COLO668 (cell line): Measurements from ENCODE around the gene XAGE1A.
"Not testable (repeated sequence)": the region's sequence is repeated elsewhere in the genome, so short reads cannot be mapped to it uniquely, and the experiment has no call there.

Experiments used
- DNase-seq: peaks from one replicate; lab custom pipeline; 2025; ENCODE audit not compliant: unreplicated experiment; lab: John Stamatoyannopoulos, UW

The XAGE1A gene

GRCh38 chrX:52495545-52496418, at the start of gene XAGE1A:
Gene XAGE1A, plus strand, starts transcription at chrX:52495808. Its CDS starts 1,554 bp downstream, at chrX:52497362.
- DNase-seq, result not testable (repeated sequence)

GRCh38 chrX:52452031-52452430, 43.6 kb upstream of the XAGE1A start:
- not testable (repeated sequence) for DNase-seq

- not testable (repeated sequence) for DNase-seq
These were observed 24.3 kb upstream of the XAGE1A start for GRCh38 chrX:52471301-52471700.

- not testable (repeated sequence) for DNase-seq
These were observed 788 bp downstream of the XAGE1A start for GRCh38 chrX:52496419-52496772.

GRCh38 chrX:52501362-52501761, 5.8 kb downstream of the XAGE1A start:
- not testable (repeated sequence) for DNase-seq

- DNase-seq, result no peak
These were observed 8.9 kb downstream of the XAGE1A start for GRCh38 chrX:52504551-52504950.

GRCh38 chrX:52507331-52507730, 11.7 kb downstream of the XAGE1A start:
- DNase-seq, result no peak

- DNase-seq, result no peak
These were observed 14.3 kb downstream of the XAGE1A start for GRCh38 chrX:52509916-52510315.

GRCh38 chrX:52511126-52511525, 15.5 kb downstream of the XAGE1A start:
- not testable (repeated sequence) for DNase-seq

- DNase-seq, result not testable (repeated sequence)
These were observed 20.7 kb downstream of the XAGE1A start for GRCh38 chrX:52516110-52516986.

GRCh38 chrX:52516987-52517325, 21.3 kb downstream of the XAGE1A start, which contains the start of gene XAGE1B:
Gene XAGE1B, minus strand, starts transcription at chrX:52517063. Its CDS starts 1,536 bp downstream, at chrX:52515527.
- not testable (repeated sequence) for DNase-seq

GRCh38 chrX:52541051-52541450, 45.4 kb downstream of the XAGE1A start:
- not testable (repeated sequence) for DNase-seq

- no peak for DNase-seq
These were observed 46.7 kb downstream of the XAGE1A start for GRCh38 chrX:52542311-52542710.

GRCh38 chrX:52544147-52544840, 48.7 kb downstream of the XAGE1A start:
- DNase-seq, result no peak

- not testable (repeated sequence) for DNase-seq
These were observed 53.2 kb downstream of the XAGE1A start for GRCh38 chrX:52548769-52549168.
